OCI-LY3 (cell line): Measurements from ENCODE around the gene OXT.
"Not testable (repeated sequence)": the region's sequence is repeated elsewhere in the genome, so short reads cannot be mapped to it uniquely, and the experiment has no call there.

Source experiments
- H2AFZ ChIP-seq: fragments of 200-600, 300-600 bp; shearing (Covaris generic); 2 replicates; pipeline ENCODE4 v1.6.0; 2014; ENCODE audit warnings: antibody characterized with exemption, low read depth, low read length
- H3K27ac ChIP-seq: fragments of 200-600, 300-600 bp; sonication (generic); 2 replicates; pipeline ENCODE4 v1.5.1; 2014; ENCODE audit warnings: mild to moderate bottlenecking, low read length, moderate library complexity, mixed read lengths
- H3K27me3 ChIP-seq: fragments of 200-600, 300-600 bp; sonication (generic); 2 replicates; pipeline ENCODE4 v1.6.1; 2014; ENCODE audit warnings: low read depth, low read length, mixed read lengths
- H3K36me3 ChIP-seq: fragments of 200-600, 300-600 bp; sonication (generic); replicated peaks from 2 replicates; pipeline ENCODE3; 2014; ENCODE audit warnings: low read depth, low read length, mixed read lengths
- H3K4me1 ChIP-seq: fragments of 300-600, 200-600 bp; sonication (generic); 2 replicates; pipeline ENCODE4 v1.6.1; 2014; ENCODE audit warnings: low read length, mixed read lengths
- H3K4me2 ChIP-seq: fragments of 200-600, 300-600 bp; sonication (generic); 2 replicates; pipeline ENCODE4 v1.6.1; 2014; ENCODE audit warnings: low read length, mixed read lengths
- H3K4me3 ChIP-seq: fragments of 300-600, 200-600 bp; sonication (generic); 2 replicates; pipeline ENCODE4 v1.5.1; 2014; ENCODE audit warnings: antibody characterized with exemption, mild to moderate bottlenecking, low read length, moderate library complexity
- H3K79me2 ChIP-seq: fragments of 300-600, 200-600 bp; shearing (Covaris generic); 2 replicates; pipeline ENCODE4 v1.6.1; 2014; ENCODE audit warnings: mild to moderate bottlenecking, low read length, mixed read lengths
- H3K9ac ChIP-seq: fragments of 300-600, 200-600 bp; shearing (Covaris generic); 2 replicates; pipeline ENCODE4 v1.6.0; 2014; ENCODE audit warnings: mild to moderate bottlenecking, low read length, moderate library complexity
- H3K9me3 ChIP-seq: fragments of 200-600, 300-600 bp; shearing (Covaris generic); 2 replicates; pipeline ENCODE4 v1.6.1; 2014; ENCODE audit warnings: low read length, mixed read lengths; ENCODE audit not compliant: insufficient read depth
- H4K20me1 ChIP-seq: fragments of 200-600, 300-600 bp; sonication (generic); 2 replicates; pipeline ENCODE4 v1.6.1; 2016; ENCODE audit warnings: low read length, mixed read lengths; ENCODE audit not compliant: insufficient read depth
- EZH2phosphoT487 ChIP-seq: fragments of 200-600 bp; shearing (Covaris generic); IDR thresholded peaks from 2 replicates; pipeline ENCODE4 v1.6.1; 2018; ENCODE audit warnings: antibody characterized with exemption, mixed run types, low read depth
- TF ChIP-seq, protein P1 (sequence below): fragments of 200-600, 300-600 bp; sonication (generic); IDR thresholded peaks from 2 replicates; pipeline ENCODE4 v1.5.1; 2014; ENCODE audit warnings: antibody characterized with exemption, low read length, low read depth

Gene OXT

DNA sequence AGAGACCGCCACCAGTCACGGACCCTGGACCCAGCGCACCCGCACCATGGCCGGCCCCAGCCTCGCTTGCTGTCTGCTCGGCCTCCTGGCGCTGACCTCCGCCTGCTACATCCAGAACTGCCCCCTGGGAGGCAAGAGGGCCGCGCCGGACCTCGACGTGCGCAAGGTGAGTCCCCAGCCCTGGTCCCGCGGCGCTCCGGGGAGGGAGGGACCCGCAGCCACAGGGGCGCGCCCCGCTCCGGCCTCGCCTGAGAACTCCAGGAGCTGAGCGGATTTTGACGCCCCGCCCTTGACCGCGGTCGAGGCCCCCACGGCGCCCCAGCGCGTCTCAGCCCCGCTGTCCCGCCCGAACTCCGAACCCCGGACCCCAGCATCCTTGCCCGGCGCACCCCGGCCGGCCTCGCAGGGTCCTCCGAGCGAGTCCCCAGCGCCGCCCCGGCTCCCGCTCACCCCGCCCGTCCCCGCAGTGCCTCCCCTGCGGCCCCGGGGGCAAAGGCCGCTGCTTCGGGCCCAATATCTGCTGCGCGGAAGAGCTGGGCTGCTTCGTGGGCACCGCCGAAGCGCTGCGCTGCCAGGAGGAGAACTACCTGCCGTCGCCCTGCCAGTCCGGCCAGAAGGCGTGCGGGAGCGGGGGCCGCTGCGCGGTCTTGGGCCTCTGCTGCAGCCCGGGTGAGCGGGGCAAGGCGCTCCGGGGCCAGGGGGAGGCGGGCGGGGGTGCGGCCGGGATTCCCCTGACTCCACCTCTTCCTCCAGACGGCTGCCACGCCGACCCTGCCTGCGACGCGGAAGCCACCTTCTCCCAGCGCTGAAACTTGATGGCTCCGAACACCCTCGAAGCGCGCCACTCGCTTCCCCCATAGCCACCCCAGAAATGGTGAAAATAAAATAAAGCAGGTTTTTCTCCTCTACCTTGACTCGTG, at the start of gene OXT:
OXT (plus strand) TSS at position 11 of the 920 bp plus-strand sequence; CDS start at position 47, 36 bp downstream.
- no peak within 1 kb of the TSS for H2AFZ ChIP-seq
- H3K4me2 ChIP-seq: no peak within 1 kb of the TSS
- no peaks in the 10 kb centered on the region for H3K36me3 ChIP-seq
- H3K9me3 ChIP-seq: no peaks in the 10 kb centered on the region
- H3K9ac ChIP-seq: no peak within 1 kb of the TSS
- no peaks in the 10 kb centered on the region for H4K20me1 ChIP-seq
- H3K27me3 ChIP-seq: no peaks in the 10 kb centered on the region
- H3K27ac ChIP-seq: no peak within 1 kb of the TSS
- H3K4me3 ChIP-seq: no peak within 1 kb of the TSS
- TF ChIP-seq, protein P1, sequence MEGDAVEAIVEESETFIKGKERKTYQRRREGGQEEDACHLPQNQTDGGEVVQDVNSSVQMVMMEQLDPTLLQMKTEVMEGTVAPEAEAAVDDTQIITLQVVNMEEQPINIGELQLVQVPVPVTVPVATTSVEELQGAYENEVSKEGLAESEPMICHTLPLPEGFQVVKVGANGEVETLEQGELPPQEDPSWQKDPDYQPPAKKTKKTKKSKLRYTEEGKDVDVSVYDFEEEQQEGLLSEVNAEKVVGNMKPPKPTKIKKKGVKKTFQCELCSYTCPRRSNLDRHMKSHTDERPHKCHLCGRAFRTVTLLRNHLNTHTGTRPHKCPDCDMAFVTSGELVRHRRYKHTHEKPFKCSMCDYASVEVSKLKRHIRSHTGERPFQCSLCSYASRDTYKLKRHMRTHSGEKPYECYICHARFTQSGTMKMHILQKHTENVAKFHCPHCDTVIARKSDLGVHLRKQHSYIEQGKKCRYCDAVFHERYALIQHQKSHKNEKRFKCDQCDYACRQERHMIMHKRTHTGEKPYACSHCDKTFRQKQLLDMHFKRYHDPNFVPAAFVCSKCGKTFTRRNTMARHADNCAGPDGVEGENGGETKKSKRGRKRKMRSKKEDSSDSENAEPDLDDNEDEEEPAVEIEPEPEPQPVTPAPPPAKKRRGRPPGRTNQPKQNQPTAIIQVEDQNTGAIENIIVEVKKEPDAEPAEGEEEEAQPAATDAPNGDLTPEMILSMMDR: no peak
- no peak for TF ChIP-seq EZH2phosphoT487
- no peaks in the 10 kb centered on the region for H3K79me2 ChIP-seq
- H3K4me1 ChIP-seq: peaks cover 6% of the 10 kb centered on the region

DNA sequence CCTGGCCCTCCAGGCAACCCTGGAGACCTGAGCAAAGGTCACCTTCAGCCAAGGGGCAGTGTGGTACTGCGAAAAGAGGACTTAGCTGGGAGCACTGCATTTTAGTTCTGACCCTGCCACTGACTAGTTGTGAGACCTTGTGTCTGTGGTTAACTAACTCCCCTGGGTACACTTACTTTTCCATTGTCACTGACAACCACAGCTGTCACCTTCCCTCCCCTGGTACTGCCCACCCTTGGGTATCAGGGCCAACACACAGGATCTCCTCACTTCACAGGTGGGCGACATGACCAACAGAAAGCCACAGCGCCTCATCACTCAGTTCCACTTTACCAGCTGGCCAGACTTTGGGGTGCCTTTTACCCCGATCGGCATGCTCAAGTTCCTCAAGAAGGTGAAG, 49.6 kb upstream of the OXT start:
- H3K36me3 ChIP-seq: peaks cover 47% of the 10 kb centered on the region
- H3K27me3 ChIP-seq: no peaks in the 10 kb centered on the region
- no peak overlapping the region for H3K9ac ChIP-seq
- no peak overlapping the region for H3K27ac ChIP-seq
- H3K4me2 ChIP-seq: no peak overlapping the region
- no peaks in the 10 kb centered on the region for H3K9me3 ChIP-seq
- no peaks in the 10 kb centered on the region for H3K79me2 ChIP-seq
- TF ChIP-seq, protein P1: no peak
- no peak for TF ChIP-seq EZH2phosphoT487
- H3K4me1 ChIP-seq: no peaks in the 10 kb centered on the region
- no peak overlapping the region for H3K4me3 ChIP-seq
- no peaks in the 10 kb centered on the region for H4K20me1 ChIP-seq
- H2AFZ ChIP-seq: no peak overlapping the region

DNA sequence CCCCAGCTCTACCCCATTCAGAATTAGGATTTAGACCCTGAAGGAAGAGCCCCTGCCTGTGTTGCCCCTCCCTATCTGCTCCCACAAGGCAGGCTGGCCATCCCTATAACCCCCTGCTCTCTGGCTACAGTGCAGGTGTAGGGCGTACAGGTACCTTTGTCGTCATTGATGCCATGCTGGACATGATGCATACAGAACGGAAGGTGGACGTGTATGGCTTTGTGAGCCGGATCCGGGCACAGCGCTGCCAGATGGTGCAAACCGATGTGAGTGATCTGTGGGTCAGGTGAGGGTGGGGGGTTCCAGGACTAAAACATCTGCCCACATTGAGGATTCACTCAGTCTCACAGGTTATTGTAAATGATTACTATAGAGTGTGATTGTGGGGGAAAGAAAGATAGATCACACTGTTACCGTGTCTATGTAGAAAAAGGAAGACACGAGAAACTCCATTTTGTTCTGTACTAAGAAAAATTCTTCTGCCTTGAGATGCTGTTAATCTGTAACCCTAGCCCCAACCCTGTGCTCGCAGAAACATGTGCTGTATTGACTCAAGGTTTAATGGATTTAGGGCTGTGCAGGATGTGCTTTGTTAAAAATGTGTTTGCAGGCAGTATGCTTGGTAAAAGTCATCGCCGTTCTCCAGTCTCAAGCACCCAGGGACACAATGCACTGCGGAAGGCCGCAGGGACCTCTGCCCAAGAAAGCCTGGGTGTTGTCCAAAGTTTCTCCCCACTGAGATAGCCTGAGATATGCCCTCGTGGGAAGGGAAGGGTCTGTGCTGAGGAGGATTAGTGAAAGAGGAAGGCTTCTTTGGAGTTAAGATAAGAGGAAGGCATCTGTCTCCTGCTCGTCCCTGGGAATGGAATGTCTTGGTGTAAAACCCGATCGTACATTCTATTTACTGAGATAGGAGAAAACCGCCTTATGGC, 48.6 kb upstream of the OXT start:
- H2AFZ ChIP-seq, H3K4me2 ChIP-seq, H3K27me3 ChIP-seq, H3K9me3 ChIP-seq, H3K79me2 ChIP-seq, H4K20me1 ChIP-seq, H3K4me3 ChIP-seq, H3K27ac ChIP-seq, H3K9ac ChIP-seq, H3K4me1 ChIP-seq: not testable (repeated sequence)
- peaks cover 42% of the 10 kb centered on the region for H3K36me3 ChIP-seq

DNA sequence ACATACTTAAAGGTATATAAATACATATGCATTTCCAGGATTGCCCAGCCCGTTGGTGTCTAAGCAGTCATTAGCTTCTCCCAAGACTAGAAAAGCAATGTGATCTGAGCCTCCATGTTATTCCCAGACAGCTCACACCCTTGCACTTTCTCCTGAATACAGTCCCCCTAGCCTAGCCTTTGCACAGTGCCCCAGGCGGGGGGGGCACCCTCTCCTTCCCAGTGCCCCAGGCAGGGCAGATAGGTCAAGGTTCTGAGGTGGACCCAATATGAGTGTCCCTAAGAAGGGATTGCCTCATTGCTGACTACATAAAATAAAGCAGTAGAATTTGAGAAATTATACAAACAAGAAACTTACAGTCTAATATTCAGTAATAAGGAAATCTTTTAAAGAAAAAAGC, 43.4 kb upstream of the OXT start:
- Histone ChIP-seq H3K4me3 (no peak overlapping the region), H3K4me2 (no peak overlapping the region), H2AFZ (no peak overlapping the region), H3K36me3 (peaks cover 48% of the 10 kb centered on the region), H3K27me3 (no peaks in the 10 kb centered on the region), H4K20me1 (no peaks in the 10 kb centered on the region), H3K9me3 (no peaks in the 10 kb centered on the region), H3K79me2 (no peaks in the 10 kb centered on the region), H3K4me1 (no peaks in the 10 kb centered on the region), H3K9ac (no peak overlapping the region), H3K27ac (no peak overlapping the region)
- TF ChIP-seq EZH2phosphoT487: no peak
- TF ChIP-seq, protein P1: no peak
